Measurements from ENCODE around the gene ERMN. TPM values are rescaled to one million over a fixed set of nuclear protein-coding genes. Genes with fewer than 3 reads are reported as not detected.
"Not testable (repeated sequence)": the region's sequence is repeated elsewhere in the genome, so short reads cannot be mapped to it uniquely, and the experiment has no call there.

The ERMN gene, protein sequence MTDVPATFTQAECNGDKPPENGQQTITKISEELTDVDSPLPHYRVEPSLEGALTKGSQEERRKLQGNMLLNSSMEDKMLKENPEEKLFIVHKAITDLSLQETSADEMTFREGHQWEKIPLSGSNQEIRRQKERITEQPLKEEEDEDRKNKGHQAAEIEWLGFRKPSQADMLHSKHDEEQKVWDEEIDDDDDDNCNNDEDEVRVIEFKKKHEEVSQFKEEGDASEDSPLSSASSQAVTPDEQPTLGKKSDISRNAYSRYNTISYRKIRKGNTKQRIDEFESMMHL
- 10 to 100 TPM; 17.3 to 18.0 TPM for total RNA-seq
- polyA plus RNA-seq (2013, experiment 1 of 2) = 8.9 TPM
- polyA plus RNA-seq (2013, experiment 2 of 2) = 7.0 TPM
- total RNA-seq = 0.90 to 32.8 (median 10.2) reads per million in 172 experiments

- Mint-ChIP-seq H3K4me1 (ENCODE audit: low read depth) (peaks cover 37% of the 10 kb centered on the region), H3K4me3 (no peak within 1 kb of the TSS), H3K27ac (no peak within 1 kb of the TSS), H3K27me3 (no peaks in the 10 kb centered on the region), H3K36me3 (ENCODE audit: low read depth) (peaks cover 5% of the 10 kb centered on the region), H3K9me3 (no peaks in the 10 kb centered on the region)
- intact Hi-C loops (cut with DNase I, micrococcal nuclease) = loop anchor here (2.0 to 10.0 kb wide), 5 partner anchors 87 to 549 kb away; partner anchors contain the start of gene ACVR1 (in 1 of the 2)
- CTCF ChIA-PET = interaction anchor here (0.7 to 3.1 kb wide), 6 partner anchors 10 to 303 kb away, joined by 3 to 62 read pairs (median 12); partner anchors contain the start of gene ACVR1C
- Histone ChIP-seq H3K4me1 (ENCODE audit: insufficient read depth, low read length) (peaks cover 17% of the 10 kb centered on the region), H3K27me3 (ENCODE audit: control insufficient read depth in 1 of 2, insufficient read depth in 2 of 2, low read length in 2 of 2) (no peaks in the 10 kb centered on the region), H3K9me3 (ENCODE audit: control insufficient read depth in 1 of 2, insufficient read depth in 1 of 2, low read length in 2 of 2) (no peaks in the 10 kb centered on the region), H3K36me3 (ENCODE audit: insufficient read depth, low read length) (no peaks in the 10 kb centered on the region), H3K27ac (ENCODE audit: low read depth in 1 of 2, low read length in 2 of 2) (no peak within 1 kb of the TSS), H3K4me3 (ENCODE audit: low read length) (no peak within 1 kb of the TSS)
- POLR2A ChIA-PET = interaction anchor here (1.8 to 4.1 kb wide), 3 partner anchors 78 to 167 kb away, joined by 7 to 39 read pairs (median 26); no protein-coding TSS in a partner anchor
- ATAC-seq (ENCODE audit: poor library complexity) (no peak), DNase-seq (no peak)
- TF ChIP-seq, protein P1, sequence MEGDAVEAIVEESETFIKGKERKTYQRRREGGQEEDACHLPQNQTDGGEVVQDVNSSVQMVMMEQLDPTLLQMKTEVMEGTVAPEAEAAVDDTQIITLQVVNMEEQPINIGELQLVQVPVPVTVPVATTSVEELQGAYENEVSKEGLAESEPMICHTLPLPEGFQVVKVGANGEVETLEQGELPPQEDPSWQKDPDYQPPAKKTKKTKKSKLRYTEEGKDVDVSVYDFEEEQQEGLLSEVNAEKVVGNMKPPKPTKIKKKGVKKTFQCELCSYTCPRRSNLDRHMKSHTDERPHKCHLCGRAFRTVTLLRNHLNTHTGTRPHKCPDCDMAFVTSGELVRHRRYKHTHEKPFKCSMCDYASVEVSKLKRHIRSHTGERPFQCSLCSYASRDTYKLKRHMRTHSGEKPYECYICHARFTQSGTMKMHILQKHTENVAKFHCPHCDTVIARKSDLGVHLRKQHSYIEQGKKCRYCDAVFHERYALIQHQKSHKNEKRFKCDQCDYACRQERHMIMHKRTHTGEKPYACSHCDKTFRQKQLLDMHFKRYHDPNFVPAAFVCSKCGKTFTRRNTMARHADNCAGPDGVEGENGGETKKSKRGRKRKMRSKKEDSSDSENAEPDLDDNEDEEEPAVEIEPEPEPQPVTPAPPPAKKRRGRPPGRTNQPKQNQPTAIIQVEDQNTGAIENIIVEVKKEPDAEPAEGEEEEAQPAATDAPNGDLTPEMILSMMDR (IDR thresholded peaks at IDR 0.05) = no peak
Measured at GRCh38 chr2:157325786-157326185, at the start of gene ERMN. Gene ERMN (minus strand): TSS chr2:157325824. CDS start chr2:157325642, 182 bp downstream.

DNA sequence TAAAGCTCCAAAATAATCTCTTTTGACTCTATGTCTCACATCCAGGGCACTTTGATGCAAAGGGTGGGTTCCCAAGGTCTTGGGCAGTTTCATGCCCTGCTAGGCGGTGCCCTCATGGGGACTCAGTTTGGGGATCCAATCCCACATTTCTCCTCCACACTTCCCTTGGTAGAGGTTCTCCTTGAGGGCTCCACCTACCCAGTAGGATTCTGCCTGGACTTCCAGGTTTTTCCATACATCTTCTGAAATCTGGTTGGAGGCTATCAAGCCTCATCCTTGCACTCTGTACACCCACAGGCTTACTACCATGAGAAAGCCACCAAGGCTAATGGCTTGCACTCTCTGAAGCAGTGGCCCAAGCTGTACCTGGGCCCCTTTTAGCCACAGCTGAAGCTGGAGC is 49.8 kb upstream of the ERMN start:
- no peaks in the 10 kb centered on the region for H3K4me1 ChIP-seq (ENCODE audit: insufficient read depth, low read length)
- ChIA-PET POLR2A (interaction anchor here (1.0 kb wide), 1 partner anchor 58 kb away, joined by 3 read pairs; no protein-coding TSS in a partner anchor), CTCF (no interaction called here)
- no peak overlapping the region for H3K4me3 ChIP-seq (ENCODE audit: low read length)
- no peak overlapping the region for H3K27ac ChIP-seq (ENCODE audit: low read depth in 1 of 2, low read length in 2 of 2)
- ATAC-seq (ENCODE audit: poor library complexity) = no peak
- H3K4me1 Mint-ChIP-seq (ENCODE audit: low read depth) = peaks cover 32% of the 10 kb centered on the region
- DNase-seq = no peak
- H3K27ac Mint-ChIP-seq = no peak overlapping the region
- H3K27me3 ChIP-seq (ENCODE audit: control insufficient read depth in 1 of 2, insufficient read depth in 2 of 2, low read length in 2 of 2) = no peaks in the 10 kb centered on the region
- peaks cover 44% of the 10 kb centered on the region for H3K36me3 Mint-ChIP-seq (ENCODE audit: low read depth)
- peaks cover 5% of the 10 kb centered on the region for H3K36me3 ChIP-seq (ENCODE audit: insufficient read depth, low read length)
- peaks cover 16 to 18% of the 10 kb centered on the region in 2 experiments for H3K9me3 ChIP-seq (ENCODE audit: control insufficient read depth in 1 of 2, insufficient read depth in 1 of 2, low read length in 2 of 2)
- intact Hi-C loops (cut with DNase I, micrococcal nuclease) = no loop called here
- H3K9me3 Mint-ChIP-seq = peaks cover 14% of the 10 kb centered on the region
- H3K4me3 Mint-ChIP-seq = no peak overlapping the region
- no peaks in the 10 kb centered on the region for H3K27me3 Mint-ChIP-seq
- TF ChIP-seq, protein P1 (IDR thresholded peaks at IDR 0.05) = no peak

DNA sequence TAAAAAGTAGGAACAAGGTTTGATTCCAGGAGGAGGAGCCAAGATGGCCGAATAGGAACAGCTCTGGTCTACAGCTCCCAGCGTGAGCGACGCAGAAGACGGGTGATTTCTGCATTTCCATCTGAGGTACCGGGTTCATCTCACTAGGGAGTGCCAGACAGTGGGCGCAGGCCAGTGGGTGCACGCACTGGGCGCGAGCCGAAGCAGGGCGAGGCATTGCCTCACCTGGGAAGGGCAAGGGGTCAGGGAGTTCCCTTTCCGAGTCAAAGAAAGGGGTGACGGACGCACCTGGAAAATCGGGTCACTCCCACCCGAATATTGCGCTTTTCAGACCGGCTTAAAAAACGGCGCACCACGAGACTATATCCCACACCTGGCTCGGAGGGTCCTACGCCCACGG is 42.9 kb upstream of the ERMN start:
- H3K4me3 ChIP-seq (ENCODE audit: low read length); DNase-seq; ATAC-seq (ENCODE audit: poor library complexity); H3K27ac Mint-ChIP-seq; CTCF ChIA-PET; H3K27me3 ChIP-seq (ENCODE audit: control insufficient read depth in 1 of 2, insufficient read depth in 2 of 2, low read length in 2 of 2); H3K9me3 ChIP-seq (ENCODE audit: control insufficient read depth in 1 of 2, insufficient read depth in 1 of 2, low read length in 2 of 2); H3K27me3 Mint-ChIP-seq; POLR2A ChIA-PET; H3K9me3 Mint-ChIP-seq; H3K36me3 ChIP-seq (ENCODE audit: insufficient read depth, low read length); H3K27ac ChIP-seq (ENCODE audit: low read depth in 1 of 2, low read length in 2 of 2); H3K4me1 ChIP-seq (ENCODE audit: insufficient read depth, low read length); H3K4me3 Mint-ChIP-seq: not testable (repeated sequence)
- intact Hi-C loops (cut with DNase I, micrococcal nuclease) = loop anchor here in 1 of 2 experiments (5.0 kb wide), 1 partner anchor 36 kb away; no protein-coding TSS in a partner anchor
- peaks cover 39% of the 10 kb centered on the region for H3K4me1 Mint-ChIP-seq (ENCODE audit: low read depth)
- peaks cover 26% of the 10 kb centered on the region for H3K36me3 Mint-ChIP-seq (ENCODE audit: low read depth)

Measured in CD4-positive, alpha-beta T cell (primary cell).